Rectal smooth muscle tissue (tissue), 1 donor: ENCODE results near the gene GCN1.
"Not testable (repeated sequence)": the region's sequence is repeated elsewhere in the genome, so short reads cannot be mapped to it uniquely, and the experiment has no call there.

Source experiments
- H3K27ac ChIP-seq: one replicate; pipeline ENCODE4 v1.7.0; 2013; ENCODE audit warnings: low read depth, low read length, inconsistent platforms
- H3K27me3 ChIP-seq: one replicate; pipeline ENCODE4 v1.7.0; 2013; ENCODE audit warnings: low read length; ENCODE audit not compliant: control insufficient read depth, insufficient read depth
- H3K36me3 ChIP-seq: one replicate; pipeline ENCODE4 v1.7.0; 2013; ENCODE audit warnings: low read length; ENCODE audit not compliant: control insufficient read depth, insufficient read depth
- H3K4me1 ChIP-seq: one replicate; pipeline ENCODE4 v1.7.0; 2013; ENCODE audit warnings: low read length; ENCODE audit not compliant: control insufficient read depth, insufficient read depth
- H3K4me3 ChIP-seq: one replicate; pipeline ENCODE4 v1.7.0; 2013; ENCODE audit warnings: low read length
- H3K9ac ChIP-seq: one replicate; pipeline ENCODE4 v1.7.0; 2013; ENCODE audit warnings: low read length

GCN1 gene

DNA sequence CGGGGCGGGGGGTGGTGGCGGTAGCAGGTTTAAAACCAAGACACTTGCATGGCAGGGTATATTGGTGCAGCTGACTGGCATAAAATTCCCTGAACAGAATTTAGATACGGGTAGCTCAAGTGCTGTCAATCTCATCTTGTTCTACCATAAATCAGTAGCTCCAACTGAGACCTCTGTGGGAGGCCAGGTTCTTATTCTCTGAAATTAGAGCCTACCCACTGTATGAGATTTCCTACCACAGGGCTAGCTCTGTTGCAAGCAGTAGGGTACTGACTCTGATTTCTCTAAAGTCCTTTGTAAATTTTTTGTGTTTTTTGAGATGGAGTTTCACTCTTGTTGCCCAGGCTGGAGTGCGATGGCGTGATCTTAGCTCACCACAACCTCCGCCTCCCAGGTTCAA is 9.7 kb upstream of the GCN1 start:
- Histone ChIP-seq H3K27ac (no peak overlapping the region), H3K9ac (no peak overlapping the region), H3K36me3 (peaks cover under 1% of the 10 kb centered on the region), H3K4me1 (peaks cover 15% of the 10 kb centered on the region), H3K4me3 (no peak overlapping the region), H3K27me3 (no peaks in the 10 kb centered on the region)

DNA sequence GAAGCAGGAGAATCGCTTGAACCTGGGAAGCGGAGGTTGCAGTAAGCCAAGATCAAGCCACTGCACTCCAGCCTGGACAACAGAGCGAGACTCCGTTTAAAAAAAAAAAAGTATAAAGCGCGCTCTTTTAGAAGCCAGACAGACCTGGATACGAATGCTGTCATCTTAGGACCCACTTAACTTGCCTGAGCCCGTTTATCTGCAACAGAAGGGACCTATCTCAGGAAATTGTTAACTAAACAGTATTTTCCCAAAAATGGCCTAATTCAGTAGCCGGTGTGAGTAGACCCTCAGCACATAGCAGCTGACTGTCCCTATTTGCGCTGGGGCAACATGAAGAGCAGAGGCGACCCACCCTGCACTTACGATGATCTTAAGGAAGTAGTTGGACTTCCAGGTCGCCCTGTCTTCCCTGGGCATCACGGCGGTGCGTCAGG is 5.9 kb upstream of the GCN1 start:
- H3K36me3 ChIP-seq = peaks cover 22% of the 10 kb centered on the region
- H3K27me3 ChIP-seq = no peaks in the 10 kb centered on the region
- peaks cover 15% of the 10 kb centered on the region for H3K4me1 ChIP-seq

DNA sequence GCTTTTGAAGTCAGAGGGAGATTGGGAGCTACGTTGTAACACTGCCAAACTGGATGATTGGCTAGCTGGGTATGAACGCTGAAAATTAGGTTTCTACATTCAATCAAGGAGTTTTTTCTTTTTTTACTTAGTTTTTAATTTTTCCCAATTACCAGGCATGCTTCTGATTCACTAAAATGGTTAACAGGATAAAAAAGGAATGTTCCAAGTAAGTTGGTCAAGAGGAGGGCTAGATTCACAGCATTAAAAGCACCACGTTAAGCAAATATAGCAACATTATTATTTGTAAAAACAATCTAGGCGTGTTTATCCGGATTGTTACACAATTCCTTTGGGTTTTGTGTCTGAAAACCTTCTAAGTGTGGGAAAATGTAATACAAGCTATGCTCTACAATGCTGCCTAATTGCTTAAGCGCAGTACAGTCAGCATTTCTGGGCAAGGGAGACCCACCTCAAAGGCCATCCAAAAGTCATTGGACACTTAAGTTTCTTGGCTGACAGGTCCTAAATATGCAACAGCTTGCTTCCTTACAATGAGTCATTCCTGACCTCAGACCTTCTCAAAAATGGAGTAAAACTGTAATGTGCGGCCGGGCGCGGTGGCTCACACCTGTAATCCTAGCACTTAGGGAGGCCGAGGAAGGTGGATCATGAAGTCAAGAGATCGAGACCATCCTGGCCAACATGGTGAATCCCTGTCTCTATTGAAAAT is 5.2 kb upstream of the GCN1 start:
- H3K36me3 ChIP-seq = peaks cover 22% of the 10 kb centered on the region
- H3K27me3 ChIP-seq = no peaks in the 10 kb centered on the region
- H3K4me3 ChIP-seq = peak overlapping the region; percentile 98
- H3K27ac ChIP-seq = peak overlapping the region; percentile 86
- H3K9ac ChIP-seq = peak overlapping the region; percentile 94
- H3K4me1 ChIP-seq = peaks cover 19% of the 10 kb centered on the region

More for the DNA sequence above, 5.9 kb upstream of the GCN1 start:
- peak overlapping the region; percentile 98 for H3K4me3 ChIP-seq
- peak overlapping the region; percentile 86 for H3K27ac ChIP-seq
- H3K9ac ChIP-seq = peak overlapping the region; percentile 94

DNA sequence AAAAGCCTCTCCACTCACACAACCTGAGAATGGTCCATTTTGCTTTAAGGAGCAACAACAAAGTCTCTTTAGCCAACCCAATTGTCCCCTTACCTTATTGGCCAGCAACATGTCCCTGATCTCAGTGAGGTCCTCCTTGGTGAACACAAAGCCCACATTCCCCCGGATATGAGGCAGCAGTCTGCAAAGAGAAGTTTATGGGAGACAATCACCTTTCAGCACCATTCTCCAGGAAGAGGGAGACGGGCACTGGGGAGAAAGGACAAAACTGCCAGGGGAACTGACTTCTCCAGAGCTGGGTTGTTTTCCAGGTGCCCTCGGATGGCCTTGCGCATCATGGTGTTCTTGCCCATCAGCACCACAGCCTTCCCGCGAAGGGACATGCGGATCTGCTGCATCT is 4.5 kb upstream of the GCN1 start:
- H3K27me3 ChIP-seq = no peaks in the 10 kb centered on the region
- H3K27ac ChIP-seq = no peak overlapping the region
- no peak overlapping the region for H3K9ac ChIP-seq
- H3K36me3 ChIP-seq = peaks cover 22% of the 10 kb centered on the region
- peaks cover 19% of the 10 kb centered on the region for H3K4me1 ChIP-seq
- H3K4me3 ChIP-seq = peak overlapping the region; percentile 98

DNA sequence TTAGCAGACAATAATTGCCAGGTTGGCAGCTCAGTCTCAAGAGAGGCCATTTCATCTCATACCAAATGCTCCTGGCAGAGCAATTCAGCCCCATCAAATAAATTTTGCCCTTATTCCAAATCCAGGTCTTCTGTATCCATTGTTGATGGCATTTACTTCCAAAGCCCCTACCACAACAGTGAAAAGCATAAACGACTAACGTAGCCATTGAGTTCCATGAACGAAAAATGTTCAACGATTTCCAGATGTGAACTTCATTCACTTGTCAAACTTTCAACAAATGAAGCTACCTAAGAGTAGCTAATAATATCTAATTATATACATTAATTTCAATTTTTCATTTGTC is 3.0 kb upstream of the GCN1 start:
- Histone ChIP-seq H3K4me1 (peaks cover 24% of the 10 kb centered on the region), H3K27me3 (no peaks in the 10 kb centered on the region), H3K36me3 (peaks cover 22% of the 10 kb centered on the region), H3K9ac (no peak overlapping the region), H3K27ac (no peak overlapping the region), H3K4me3 (no peak overlapping the region)

DNA sequence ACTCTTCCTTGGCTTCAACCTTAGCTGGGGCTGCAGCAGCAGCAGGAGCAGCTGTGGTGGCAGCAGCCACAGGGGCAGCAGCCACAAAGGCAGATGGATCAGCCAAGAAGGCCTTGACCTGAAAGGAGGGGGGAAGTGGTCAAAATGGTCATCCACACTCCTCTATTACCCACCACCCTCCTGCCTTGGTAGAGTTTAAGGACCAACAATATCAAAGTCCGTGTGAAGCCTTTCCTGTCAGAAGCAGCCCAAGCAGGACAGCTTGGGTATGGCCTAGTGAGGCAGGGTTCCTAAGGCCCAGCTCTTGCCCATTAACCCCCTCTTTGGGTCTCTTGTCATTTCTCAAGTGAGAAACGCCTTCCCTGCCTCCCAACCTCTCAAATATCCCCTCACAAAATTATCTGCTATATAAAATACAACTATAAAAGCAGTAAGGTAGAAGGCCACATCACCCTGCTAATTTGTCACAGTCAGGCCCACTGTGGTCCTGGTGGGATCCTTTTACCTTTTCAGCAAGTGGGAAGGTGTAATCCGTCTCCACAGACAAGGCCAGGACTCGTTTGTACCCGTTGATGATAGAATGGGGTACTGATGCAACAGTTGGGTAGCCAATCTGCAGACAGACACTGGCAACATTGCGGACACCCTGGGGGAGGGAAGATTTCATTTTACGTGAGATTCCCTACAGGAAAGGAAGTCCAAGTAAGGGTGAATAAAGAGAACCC is 2.5 kb upstream of the GCN1 start:
- H3K4me1 ChIP-seq = peaks cover 24% of the 10 kb centered on the region

DNA sequence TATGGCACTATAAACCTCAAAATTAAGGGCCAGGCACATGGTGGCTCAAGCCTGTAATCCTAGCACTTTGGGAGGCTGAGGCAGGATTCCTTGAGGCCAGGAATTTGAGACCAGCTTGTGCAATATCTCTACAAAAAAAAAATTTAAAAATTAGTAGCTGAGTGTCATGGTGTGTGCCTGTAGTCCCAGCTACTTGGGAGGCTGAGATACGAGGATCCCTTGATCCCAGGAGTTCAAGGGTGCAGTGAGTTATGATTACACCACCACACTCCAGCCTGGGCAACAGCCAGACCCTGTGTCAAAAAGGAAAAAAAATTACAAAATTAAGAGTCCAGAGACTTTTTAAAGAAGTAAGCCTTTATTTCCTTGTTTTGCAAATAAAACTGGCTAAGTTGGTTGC is 1.8 kb upstream of the GCN1 start:
- H3K27ac ChIP-seq = no peak overlapping the region

More for the DNA sequence above, 2.5 kb upstream of the GCN1 start:
- not testable (repeated sequence) for H3K27ac ChIP-seq, H3K27me3 ChIP-seq, H3K9ac ChIP-seq, H3K4me3 ChIP-seq
- H3K36me3 ChIP-seq = peaks cover 22% of the 10 kb centered on the region

DNA sequence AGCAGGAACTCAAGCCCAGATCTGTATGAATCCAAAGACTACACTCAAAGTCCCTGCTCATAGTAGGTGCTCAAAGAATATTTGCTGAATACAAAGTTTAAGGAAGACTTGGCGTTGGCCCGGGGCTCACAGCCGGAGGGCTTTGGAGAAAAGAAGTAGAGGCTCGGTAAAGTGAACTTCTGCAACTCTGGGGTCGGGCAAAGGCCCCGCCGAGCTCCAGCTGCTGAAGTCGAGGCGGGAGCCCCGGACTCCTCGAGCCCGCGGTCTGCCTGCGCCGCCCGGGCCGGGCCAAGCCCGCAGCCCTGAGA is 335 bp downstream of the GCN1 start:
- Histone ChIP-seq H3K36me3 (peaks cover 24% of the 10 kb centered on the region), H3K27me3 (no peaks in the 10 kb centered on the region), H3K4me3 (peak overlapping the region; percentile 90), H3K27ac (peak overlapping the region; percentile 78), H3K9ac (peak overlapping the region; percentile 24), H3K4me1 (peaks cover 10% of the 10 kb centered on the region)

More for the DNA sequence above, 1.8 kb upstream of the GCN1 start:
- H3K4me3 ChIP-seq = no peak overlapping the region
- peaks cover 24% of the 10 kb centered on the region for H3K4me1 ChIP-seq
- H3K9ac ChIP-seq = no peak overlapping the region
- H3K36me3 ChIP-seq = peaks cover 22% of the 10 kb centered on the region
- H3K27me3 ChIP-seq = no peaks in the 10 kb centered on the region

DNA sequence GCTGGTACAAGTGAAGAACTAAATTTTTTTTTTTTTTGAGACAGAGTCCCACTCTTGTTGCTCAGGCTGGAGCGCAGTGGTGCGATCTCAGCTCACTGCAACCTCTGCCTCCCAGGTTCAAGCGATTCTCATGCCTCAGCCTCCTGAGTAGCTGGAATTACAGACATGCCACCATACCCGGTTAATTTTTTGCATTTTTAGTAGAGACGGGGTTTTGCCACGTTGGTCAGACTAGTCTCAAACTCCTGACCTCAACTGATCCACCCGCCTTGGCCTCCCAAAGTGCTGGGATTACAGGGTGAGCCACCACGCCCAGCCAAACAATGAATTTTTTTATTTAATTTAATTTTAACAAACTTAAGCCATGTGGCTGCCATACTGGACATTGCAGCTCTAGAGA is 1.2 kb downstream of the GCN1 start:
- not testable (repeated sequence) for H3K4me1 ChIP-seq, H3K27ac ChIP-seq, H3K9ac ChIP-seq, H3K27me3 ChIP-seq
- Histone ChIP-seq H3K36me3 (peaks cover 17% of the 10 kb centered on the region), H3K4me3 (peak overlapping the region; percentile 90)

DNA sequence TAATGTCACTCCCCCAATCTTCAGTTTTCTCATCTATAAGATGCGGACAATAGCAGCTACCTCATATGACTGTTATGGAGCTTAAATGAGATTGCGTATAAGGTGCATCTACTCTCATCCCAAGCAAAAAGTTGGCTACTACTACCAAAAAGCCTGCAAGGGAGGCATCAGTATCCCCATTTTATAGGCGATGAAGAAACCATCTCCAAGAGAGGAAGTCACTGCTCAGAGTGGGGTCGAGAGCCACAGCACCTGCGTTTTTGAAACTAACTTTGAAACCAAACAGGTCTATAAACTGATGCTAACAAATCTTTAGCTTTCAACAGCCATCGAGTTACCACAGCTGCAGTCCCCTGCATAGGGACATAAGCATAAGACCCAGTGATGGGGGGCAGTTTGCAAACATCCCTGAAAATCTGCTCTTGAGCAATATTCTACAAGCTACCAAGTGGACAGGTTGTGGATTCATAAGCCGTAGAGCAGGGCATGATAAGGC is 3.5 kb downstream of the GCN1 start:
- peaks cover 10% of the 10 kb centered on the region for H3K4me1 ChIP-seq
- no peak overlapping the region for H3K27ac ChIP-seq
- H3K9ac ChIP-seq = no peak overlapping the region
- peaks cover 3% of the 10 kb centered on the region for H3K36me3 ChIP-seq
- no peaks in the 10 kb centered on the region for H3K27me3 ChIP-seq
- H3K4me3 ChIP-seq = no peak overlapping the region

DNA sequence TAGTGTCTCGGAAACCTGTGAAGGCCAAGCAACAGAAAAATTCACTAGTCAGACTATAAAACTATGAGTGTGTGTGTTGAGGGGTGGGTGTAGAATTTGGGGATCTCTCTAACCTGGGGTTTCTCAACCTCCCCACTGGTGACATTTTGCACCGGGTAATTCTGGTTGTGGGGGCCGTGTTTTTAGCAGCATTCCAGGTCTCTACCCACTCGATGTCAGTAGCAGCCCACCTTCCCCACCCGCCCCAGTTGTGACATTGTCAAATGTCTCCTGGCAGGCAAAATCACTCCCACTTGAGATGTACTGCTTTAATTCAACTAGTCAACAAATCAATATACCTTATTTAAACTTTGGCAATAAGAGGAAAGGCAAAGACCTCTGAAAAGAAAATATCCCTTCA is 4.1 kb downstream of the GCN1 start:
- peaks cover 10% of the 10 kb centered on the region for H3K4me1 ChIP-seq
- no peak overlapping the region for H3K9ac ChIP-seq
- H3K27me3 ChIP-seq = no peaks in the 10 kb centered on the region
- peaks cover 4% of the 10 kb centered on the region for H3K36me3 ChIP-seq
- no peak overlapping the region for H3K27ac ChIP-seq
- no peak overlapping the region for H3K4me3 ChIP-seq

DNA sequence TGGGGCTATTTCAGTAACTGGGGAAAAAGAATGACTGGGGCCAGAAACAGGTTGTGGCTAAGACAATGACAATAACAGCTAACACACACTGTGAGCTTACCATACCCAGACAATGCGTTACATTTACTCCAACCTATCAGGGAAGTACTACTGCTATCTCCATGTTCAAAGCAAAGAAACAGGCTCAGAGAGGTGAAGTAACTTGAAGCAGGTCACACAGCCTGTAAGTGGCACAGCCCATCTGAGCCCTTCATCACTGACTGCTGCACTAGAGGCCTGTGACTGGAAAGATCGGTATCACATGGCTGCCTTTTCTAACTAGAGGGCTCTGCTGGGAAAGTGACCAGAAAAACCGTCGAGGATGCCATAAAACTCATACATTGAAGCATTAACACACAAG is 7.9 kb downstream of the GCN1 start:
- Histone ChIP-seq H3K9ac (no peak overlapping the region), H3K36me3 (peaks cover 24% of the 10 kb centered on the region), H3K4me3 (no peak overlapping the region), H3K4me1 (no peaks in the 10 kb centered on the region), H3K27ac (no peak overlapping the region), H3K27me3 (no peaks in the 10 kb centered on the region)

DNA sequence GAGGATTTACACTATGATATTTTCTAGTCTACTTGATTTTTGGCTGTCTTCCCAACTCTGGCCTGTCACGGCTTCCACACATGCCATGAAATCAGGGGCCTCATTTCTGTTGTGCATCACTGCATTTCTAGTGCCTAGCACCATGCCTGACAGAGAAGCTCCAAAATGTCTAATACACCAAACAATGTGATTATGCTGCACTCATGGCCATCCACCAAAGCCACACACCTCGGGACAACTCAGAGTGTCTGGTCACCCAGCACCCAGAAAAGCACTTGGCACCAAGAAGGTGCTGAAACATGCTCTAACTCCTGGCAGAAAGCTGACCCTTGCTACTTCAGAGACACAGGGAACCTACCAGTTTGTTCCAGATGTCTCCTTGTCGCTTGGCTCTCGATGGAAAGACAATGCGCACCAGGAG is 11.3 kb downstream of the GCN1 start:
- Histone ChIP-seq H3K27me3 (no peaks in the 10 kb centered on the region), H3K9ac (no peak overlapping the region), H3K4me3 (no peak overlapping the region), H3K36me3 (peaks cover 33% of the 10 kb centered on the region), H3K27ac (no peak overlapping the region), H3K4me1 (no peaks in the 10 kb centered on the region)
